GM12873 (cell line): ENCODE data around the gene COX14.

Experiments
- CTCF ChIP-seq: IDR thresholded peaks from 2 replicates; pipeline ENCODE4 v1.5.1; 2012; ENCODE audit warnings: low read depth, mild to moderate bottlenecking, moderate library complexity, low read length, control low read depth; ENCODE audit not compliant: insufficient read depth; ENCODE audit errors: missing control alignments

COX14 gene

GRCh38 chr12:50086148-50086547 is 25.9 kb upstream of the COX14 start:
- no peak for TF ChIP-seq CTCF

- no peak for TF ChIP-seq CTCF
Observed at GRCh38 chr12:50087151-50087550, 24.9 kb upstream of the COX14 start.

- no peak for TF ChIP-seq CTCF
Observed at GRCh38 chr12:50087995-50088394, 24.0 kb upstream of the COX14 start.

- peak; percentile 93 for TF ChIP-seq CTCF
Observed at GRCh38 chr12:50088577-50089335, 23.3 kb upstream of the COX14 start.

GRCh38 chr12:50089730-50090129 is 22.3 kb upstream of the COX14 start:
- TF ChIP-seq CTCF: no peak

- TF ChIP-seq CTCF: no peak
Observed at GRCh38 chr12:50090391-50090790, 21.6 kb upstream of the COX14 start.

- TF ChIP-seq CTCF: no peak
Observed at GRCh38 chr12:50097952-50098351, 14.1 kb upstream of the COX14 start.
